ENCODE data around the gene NALCN.

DNA sequence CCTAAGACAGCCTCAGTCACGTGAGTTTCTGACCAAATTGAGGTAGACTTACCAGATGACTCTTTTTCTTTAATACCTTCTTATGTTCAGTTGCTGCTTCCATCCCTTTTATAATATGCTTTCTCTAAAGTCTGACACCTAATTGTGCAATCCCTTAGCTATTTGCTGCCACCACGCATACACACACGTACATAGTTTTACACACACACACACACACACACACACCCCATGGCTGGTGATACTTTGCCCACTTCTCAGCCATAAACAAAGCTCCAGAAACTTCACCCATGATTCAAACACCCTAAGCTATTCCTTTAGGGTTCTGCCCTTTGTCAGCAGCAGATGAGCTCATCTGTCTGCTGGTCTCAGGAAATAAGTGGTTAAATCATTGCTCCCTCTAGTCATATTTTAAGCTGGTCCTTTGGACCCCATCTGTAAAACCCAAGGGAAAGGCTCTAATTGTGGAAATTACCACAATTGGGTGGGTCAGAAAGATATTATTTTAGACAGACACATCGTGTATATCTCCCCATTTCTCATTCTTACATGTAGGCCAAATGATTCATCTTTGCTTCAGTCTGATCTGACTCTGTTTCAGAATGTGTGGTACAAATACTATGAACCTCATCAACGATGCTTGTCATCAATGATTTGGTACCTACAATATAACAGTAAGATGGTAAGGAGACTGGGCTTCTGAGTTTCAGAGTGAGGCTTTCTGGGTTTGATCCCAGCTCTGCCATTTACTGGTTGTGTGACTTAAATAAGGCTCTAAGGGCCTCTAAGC lies 69.2 kb downstream of the NALCN start:
- no peak for TF ChIP-seq CTCF (IDR thresholded peaks at IDR 0.05)
- no peak for TF ChIP-seq POLR2A (IDR thresholded peaks at IDR 0.05)

Data from esophagus squamous epithelium (tissue), 4 donors.